Panc1 (cell line): Measurements from ENCODE around the gene IGDCC3. TPM values are rescaled to one million over a fixed set of nuclear protein-coding genes. Genes with fewer than 3 reads are reported as not detected.

Source experiments
- ATAC-seq: fragments of 200-7000 bp; cut with Tn5 transposase; 2 replicates; pipeline ENCODE4 v1.9.1; 2020; ENCODE audit warnings: mild to moderate bottlenecking, moderate library complexity
- BruUV-seq: library from RNA; stranded (reverse); fragments of 400-500 nt; replicated peaks from 2 replicates; lab custom pipeline; 2021; lab: Mats Ljungman, UMichigan
- CTCF ChIA-PET: fragments of 300-600 bp; sonication (Branson Sonifier 250); formaldehyde crosslinking; loops from one replicate; lab custom pipeline; 2022; ENCODE audit warnings: antibody characterized with exemption; lab: Charles Lee
- POLR2A ChIA-PET: fragments of 300-600 bp; sonication (Branson Sonifier 250); formaldehyde crosslinking; loops from one replicate; lab custom pipeline; 2022; ENCODE audit warnings: antibody characterized with exemption; lab: Charles Lee
- DNase-seq: peaks from one replicate; pipeline ENCODE4 v3.0.0-alpha.2; 2010; ENCODE audit warnings: low read depth, low spot score
- H3K27ac ChIP-seq: 2 replicates; pipeline ENCODE4 v1.5.1; 2011; ENCODE audit warnings: mild to moderate bottlenecking, low read length, inconsistent platforms
- H3K27me3 ChIP-seq: fragments of 200-500 bp; sonication (Bioruptor generic); 2 replicates; pipeline ENCODE4 v1.6.0; 2014; ENCODE audit warnings: low read length, inconsistent platforms; ENCODE audit not compliant: control insufficient read depth, insufficient read depth
- H3K36me3 ChIP-seq: fragments of 200-500 bp; sonication (Bioruptor generic); 2 replicates; pipeline ENCODE4 v1.5.1; 2014; ENCODE audit warnings: inconsistent platforms, mild to moderate bottlenecking, low read length, moderate library complexity; ENCODE audit not compliant: control insufficient read depth, insufficient read depth
- H3K4me1 ChIP-seq: 2 replicates; pipeline ENCODE4 v1.5.1; 2011; ENCODE audit warnings: inconsistent platforms, mild to moderate bottlenecking, low read length, moderate library complexity; ENCODE audit not compliant: control insufficient read depth, insufficient read depth
- H3K4me3 ChIP-seq, 2 experiments: 2 replicates each; pipeline ENCODE4 v1.5.1; 2011 to 2012; ENCODE audit warnings: low read depth in 2 of 2, low read length in 2 of 2, mild to moderate bottlenecking in 2 of 2, inconsistent platforms in 1 of 2, moderate library complexity in 1 of 2
- H3K9me3 ChIP-seq: fragments of 200-500 bp; sonication (Bioruptor generic); 2 replicates; pipeline ENCODE4 v1.5.1; 2014; ENCODE audit warnings: low read depth, mild to moderate bottlenecking, inconsistent platforms, low read length, moderate library complexity; ENCODE audit not compliant: control insufficient read depth, insufficient read depth
- CTCF ChIP-seq: fragments of 450-650 bp; IDR thresholded peaks from 2 replicates; pipeline ENCODE4 v1.5.1; 2017; ENCODE audit warnings: mild to moderate bottlenecking
- POLR2AphosphoS5 ChIP-seq: IDR thresholded peaks from 2 replicates; pipeline ENCODE4 v1.6.1; 2012; ENCODE audit warnings: mild to moderate bottlenecking, low read depth, low read length, moderate library complexity
- REST ChIP-seq, 2 experiments: IDR thresholded peaks; 2 replicates each; pipeline ENCODE4 v1.6.1; 2011 to 2012; ENCODE audit warnings: low read depth in 2 of 2, control low read depth in 1 of 2, low read length in 1 of 2, mild to moderate bottlenecking in 1 of 2, moderate library complexity in 1 of 2; ENCODE audit not compliant: insufficient read depth in 1 of 2
- SIN3A ChIP-seq: IDR thresholded peaks from 2 replicates; pipeline ENCODE4 v1.6.1; 2012; ENCODE audit warnings: low read depth, mild to moderate bottlenecking, low read length, moderate library complexity, borderline replicate concordance; ENCODE audit not compliant: insufficient read depth
- TCF7L2 ChIP-seq: IDR thresholded peaks from 2 replicates; pipeline ENCODE4 v1.6.1; 2011; ENCODE audit warnings: mild to moderate bottlenecking, low read depth, low read length, inconsistent platforms
- in situ Hi-C: cut with HindIII; loops from 2 replicates; pipeline ENCODE4 v1.10.0; 2016; ENCODE audit warnings: low sequenced_read_pairs, low pct_unique_long_range_greater_than_20kb
- intact Hi-C: fragments of 100-400 bp; cut with micrococcal nuclease; formaldehyde crosslinking; loops from one replicate; pipeline ENCODE4 v1.10.0; 2022; ENCODE audit not compliant: unreplicated experiment
- total RNA-seq: library from RNA; stranded (reverse); gene quantifications from one replicate; pipeline ENCODE4 v1.2.1, GENCODE V29; 2021; ENCODE audit not compliant: unreplicated experiment

IGDCC3 gene
- total RNA-seq, 1 experiment from 2014 or later, result 0.18 TPM

GRCh38 chr15:65372787-65373067 is 5.1 kb downstream of the IGDCC3 start:
- in situ Hi-C loops, result loop anchor here (10.0 kb wide), 1 partner anchor 48 kb away; no protein-coding TSS in a partner anchor

GRCh38 chr15:65371976-65372786 is 5.6 kb downstream of the IGDCC3 start:
- Histone ChIP-seq H3K27ac (no peak overlapping the region), H3K9me3 (no peaks in the 10 kb centered on the region), H3K4me3 (no peak overlapping the region), H3K27me3 (peaks cover 22% of the 10 kb centered on the region), H3K4me1 (no peaks in the 10 kb centered on the region), H3K36me3 (no peaks in the 10 kb centered on the region; the same call in 1 of the 2 replicates)
- no peak for DNase-seq
- no peak for TF ChIP-seq SIN3A
- no peak for TF ChIP-seq POLR2AphosphoS5
- intact Hi-C loops, result no loop called here
- no TSS peak for BruUV-seq
- ChIA-PET CTCF (no interaction called here), POLR2A (interaction anchor here (0.6 kb wide), 1 partner anchor 20 kb away, joined by 3 read pairs; no protein-coding TSS in a partner anchor)
- no peak for ATAC-seq
- in situ Hi-C loops, result loop anchor here (10.0 kb wide), 1 partner anchor 47 kb away; no protein-coding TSS in a partner anchor

More at GRCh38 chr15:65372787-65373067, 5.1 kb downstream of the IGDCC3 start:
- no TSS peak for BruUV-seq
- ATAC-seq (no peak), DNase-seq (no peak)
- intact Hi-C loops, result no loop called here
- H3K27ac ChIP-seq, result no peak overlapping the region
- TF ChIP-seq POLR2AphosphoS5, result no peak
- TF ChIP-seq SIN3A, result no peak
- TF ChIP-seq TCF7L2, result no peak
- no peak for TF ChIP-seq REST (IDR thresholded peaks at IDR 0.05; ENCODE audit: insufficient read depth in 1 of 2, low read depth in 2 of 2, low read length in 1 of 2)
- no peak for TF ChIP-seq CTCF
- H3K9me3 ChIP-seq, result no peaks in the 10 kb centered on the region
- CTCF ChIA-PET, result no interaction called here
- POLR2A ChIA-PET, result interaction anchor here (0.6 kb wide), 1 partner anchor 20 kb away, joined by 3 read pairs; no protein-coding TSS in a partner anchor
- no peaks in the 10 kb centered on the region; the same call in 1 of the 2 replicates for H3K36me3 ChIP-seq
- H3K4me1 ChIP-seq, result no peaks in the 10 kb centered on the region
- H3K27me3 ChIP-seq, result peaks cover 22% of the 10 kb centered on the region
- no peak overlapping the region for H3K4me3 ChIP-seq
